ENCODE data around the gene SNAP25. TPM values are rescaled to one million over a fixed set of nuclear protein-coding genes. Genes with fewer than 3 reads are reported as not detected.

The SNAP25 gene
- total RNA-seq (under 1 TPM in 1 of 7 donors, not detected in 6; 0.80 TPM), polyA plus RNA-seq (under 1 TPM; 0.04 to 0.17 (median 0.06) TPM)
- long read RNA-seq, donor 1: 0 reads
- long read RNA-seq, donor 2, partial matches to known transcripts: 0 of 1 reads
- long read RNA-seq, donor 2, other reads (novel, unspliced or antisense): 0 of 1 reads

DNA sequence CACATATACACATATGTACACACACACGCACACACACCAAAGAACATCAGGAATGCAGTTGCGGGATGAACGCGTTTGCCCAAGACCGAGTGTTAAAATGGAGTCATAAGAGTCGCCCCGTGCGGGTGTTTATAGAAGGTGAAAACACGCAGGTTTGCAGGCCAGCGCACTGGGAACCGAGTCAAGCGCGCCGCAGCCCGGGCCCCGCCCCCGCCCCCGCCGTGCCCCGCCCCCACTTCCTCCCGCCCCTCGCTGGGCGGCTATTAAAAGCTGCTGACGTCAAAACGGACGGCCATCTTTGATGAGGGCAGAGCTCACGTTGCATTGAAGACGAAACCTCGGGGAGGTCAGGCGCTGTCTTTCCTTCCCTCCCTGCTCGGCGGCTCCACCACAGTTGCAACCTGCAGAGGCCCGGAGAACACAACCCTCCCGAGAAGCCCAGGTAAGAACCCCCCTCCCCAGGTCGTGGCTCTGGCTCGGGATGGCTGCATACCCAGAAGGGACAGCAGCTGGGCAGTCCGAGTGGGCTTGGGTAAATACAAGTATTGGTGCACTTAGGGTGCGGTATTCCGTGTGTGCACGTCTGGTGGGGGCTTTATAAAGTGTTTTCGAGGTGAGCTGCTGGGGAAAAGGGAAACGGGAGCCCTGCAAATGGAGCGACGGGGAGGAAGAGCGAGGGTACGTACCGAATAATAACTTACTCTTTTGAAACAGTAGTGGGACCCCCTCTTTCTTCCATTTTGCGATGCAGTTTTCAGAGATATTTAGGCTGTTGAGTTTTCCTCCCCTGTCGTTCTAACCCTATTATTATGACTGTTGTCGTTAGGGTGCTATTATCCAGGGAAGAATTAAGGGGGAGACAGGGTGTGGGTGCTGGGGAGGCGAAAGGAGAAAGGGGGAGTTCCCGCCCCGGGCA is at the start of gene SNAP25:
Gene SNAP25 (plus strand): TSS at position 295 of the 916 bp plus-strand sequence. CDS start 56,662 bp downstream, outside the sequence.
- DNase-seq: no peak
- no peaks in the 10 kb centered on the region for H3K36me3 ChIP-seq
- WGBS, 5 donors: 2 to 5% (median 2%) methylated on average over 38 to 53 of the region's 53 CpGs
- peaks cover 0 to 5% (median 0%) of the 10 kb centered on the region in 8 donors for H3K9me3 ChIP-seq
- no peak for TF ChIP-seq POLR2A (IDR thresholded peaks at IDR 0.05)
- no peak for TF ChIP-seq POLR2AphosphoS5 (IDR thresholded peaks at IDR 0.05)
- TF ChIP-seq, protein P1, sequence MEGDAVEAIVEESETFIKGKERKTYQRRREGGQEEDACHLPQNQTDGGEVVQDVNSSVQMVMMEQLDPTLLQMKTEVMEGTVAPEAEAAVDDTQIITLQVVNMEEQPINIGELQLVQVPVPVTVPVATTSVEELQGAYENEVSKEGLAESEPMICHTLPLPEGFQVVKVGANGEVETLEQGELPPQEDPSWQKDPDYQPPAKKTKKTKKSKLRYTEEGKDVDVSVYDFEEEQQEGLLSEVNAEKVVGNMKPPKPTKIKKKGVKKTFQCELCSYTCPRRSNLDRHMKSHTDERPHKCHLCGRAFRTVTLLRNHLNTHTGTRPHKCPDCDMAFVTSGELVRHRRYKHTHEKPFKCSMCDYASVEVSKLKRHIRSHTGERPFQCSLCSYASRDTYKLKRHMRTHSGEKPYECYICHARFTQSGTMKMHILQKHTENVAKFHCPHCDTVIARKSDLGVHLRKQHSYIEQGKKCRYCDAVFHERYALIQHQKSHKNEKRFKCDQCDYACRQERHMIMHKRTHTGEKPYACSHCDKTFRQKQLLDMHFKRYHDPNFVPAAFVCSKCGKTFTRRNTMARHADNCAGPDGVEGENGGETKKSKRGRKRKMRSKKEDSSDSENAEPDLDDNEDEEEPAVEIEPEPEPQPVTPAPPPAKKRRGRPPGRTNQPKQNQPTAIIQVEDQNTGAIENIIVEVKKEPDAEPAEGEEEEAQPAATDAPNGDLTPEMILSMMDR (IDR thresholded peaks at IDR 0.05 in 8 of 11, conservative IDR thresholded peaks at IDR 0.05 in 3 of 11): no peak
- H3K27ac ChIP-seq: no peak within 1 kb of the TSS
- H3K4me3 ChIP-seq: peak within 1 kb of the TSS in 6 of 8 donors; percentile 9 to 60 (median 28)
- peaks cover 4 to 25% (median 11%) of the 10 kb centered on the region in 6 donors for H3K4me1 ChIP-seq
- peaks cover 6 to 90% (median 44%) of the 10 kb centered on the region in 7 donors for H3K27me3 ChIP-seq (replicated peaks in 1 of 7)
- intact Hi-C loops (cut with DNase I; ENCODE audit: low total_unique reads): no loop called here

DNA sequence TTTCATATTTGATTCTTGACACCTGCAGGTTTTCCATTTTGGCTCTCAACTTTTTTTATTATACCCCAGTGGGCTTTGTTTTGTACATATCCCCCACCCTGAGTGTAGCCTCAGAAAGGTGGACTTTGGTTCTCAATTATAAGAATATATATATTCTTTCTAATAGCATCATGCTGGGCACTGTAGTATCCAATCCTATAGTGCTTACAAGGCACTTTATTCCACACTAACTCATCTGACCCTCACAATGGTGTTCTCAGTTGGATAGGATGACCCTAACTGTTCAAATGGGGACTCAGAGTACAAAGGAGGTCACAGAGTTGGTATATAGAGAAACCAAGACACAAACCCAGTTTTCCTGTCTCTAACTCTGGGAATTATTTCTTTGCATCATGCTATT is 48.9 kb upstream of the SNAP25 start:
- no peak overlapping the region for H3K27ac ChIP-seq
- TF ChIP-seq, protein P1 (IDR thresholded peaks at IDR 0.05 in 8 of 11, conservative IDR thresholded peaks at IDR 0.05 in 3 of 11): no peak
- TF ChIP-seq POLR2A (IDR thresholded peaks at IDR 0.05) (no peak), POLR2AphosphoS5 (IDR thresholded peaks at IDR 0.05) (no peak)
- no peaks in the 10 kb centered on the region for H3K36me3 ChIP-seq
- H3K27me3 ChIP-seq (replicated peaks in 1 of 7): peaks cover 0 to 37% (median 16%) of the 10 kb centered on the region in 7 donors
- intact Hi-C loops (cut with DNase I; ENCODE audit: low total_unique reads): no loop called here
- peaks cover 0 to 14% (median 0%) of the 10 kb centered on the region in 8 donors for H3K9me3 ChIP-seq
- H3K4me3 ChIP-seq: no peak overlapping the region
- peaks cover 0 to 15% (median 10%) of the 10 kb centered on the region in 6 donors for H3K4me1 ChIP-seq
- DNase-seq: no peak

DNA sequence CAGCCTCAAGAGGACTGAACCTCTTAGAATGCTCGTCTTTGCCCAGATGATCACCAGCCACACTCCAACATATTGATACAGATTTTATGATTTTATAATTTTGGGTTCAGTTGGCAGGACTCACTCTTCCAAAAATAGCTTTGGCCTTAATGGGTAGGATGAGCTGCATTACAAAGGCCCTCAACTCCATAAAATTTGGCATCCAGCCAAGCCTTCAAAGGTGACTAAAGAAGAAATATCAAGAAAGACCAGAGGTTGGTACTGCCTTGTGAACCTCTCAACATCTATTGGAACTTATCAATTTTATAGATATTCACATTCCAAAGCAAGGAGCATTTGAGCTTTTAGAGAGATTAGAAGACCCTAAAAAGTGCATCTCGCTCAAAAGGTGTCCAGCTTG is 48.4 kb upstream of the SNAP25 start:
- TF ChIP-seq, protein P1 (IDR thresholded peaks at IDR 0.05 in 8 of 11, conservative IDR thresholded peaks at IDR 0.05 in 3 of 11): no peak
- TF ChIP-seq POLR2A (IDR thresholded peaks at IDR 0.05) (no peak), POLR2AphosphoS5 (IDR thresholded peaks at IDR 0.05) (no peak)
- intact Hi-C loops (cut with DNase I; ENCODE audit: low total_unique reads): no loop called here
- H3K4me1 ChIP-seq: peaks cover 0 to 15% (median 10%) of the 10 kb centered on the region in 6 donors
- H3K4me3 ChIP-seq: no peak overlapping the region
- peaks cover 0 to 37% (median 16%) of the 10 kb centered on the region in 7 donors for H3K27me3 ChIP-seq (replicated peaks in 1 of 7)
- WGBS, 5 donors: 65 to 91% (median 84%) methylated on average over 2 of the region's 2 CpGs
- H3K27ac ChIP-seq: no peak overlapping the region
- no peak for DNase-seq
- H3K9me3 ChIP-seq: peaks cover 0 to 14% (median 0%) of the 10 kb centered on the region in 8 donors
- no peaks in the 10 kb centered on the region for H3K36me3 ChIP-seq
